ENCODE data around the gene MAMLD1.

The MAMLD1 gene

DNA sequence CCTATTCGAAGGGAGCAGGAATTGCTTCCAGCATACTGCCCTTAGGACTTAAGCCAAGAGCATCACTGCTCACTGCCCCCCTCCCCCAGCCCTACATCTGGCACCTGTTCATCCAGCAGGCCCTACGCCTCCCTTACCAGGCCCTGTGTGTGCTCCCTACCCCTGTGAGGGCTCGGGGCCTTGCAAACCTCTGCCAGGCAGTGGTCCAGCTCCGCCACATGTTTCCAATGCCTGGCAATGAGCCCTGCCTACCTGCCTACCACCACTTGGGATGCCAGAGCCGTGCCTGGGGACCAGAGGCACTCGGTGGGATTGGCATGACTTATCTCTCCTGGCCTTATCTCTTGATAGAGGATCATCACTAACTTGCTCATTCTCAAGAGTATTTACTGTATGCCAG is 177.8 kb downstream of the MAMLD1 start:
- no peak for DNase-seq

DNA sequence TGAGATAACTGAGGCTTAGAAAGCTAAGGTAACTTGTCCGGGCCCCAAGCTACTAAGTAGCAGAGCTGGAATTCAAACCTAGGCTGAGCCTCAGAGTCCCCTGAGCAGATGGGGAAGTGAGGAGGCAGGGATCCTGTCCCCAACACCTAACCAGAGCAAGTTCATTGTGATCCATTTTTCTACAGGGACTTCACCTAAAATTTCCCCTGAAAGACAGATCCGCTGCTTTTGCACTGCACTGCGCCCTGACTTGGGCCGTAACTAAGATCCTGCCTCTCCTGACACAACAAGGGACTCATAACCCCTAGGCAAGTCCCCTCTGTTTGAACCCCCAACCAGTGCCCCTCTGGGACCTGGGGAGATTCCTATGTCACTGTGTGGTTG is 179.7 kb downstream of the MAMLD1 start:
- DNase-seq, result no peak

DNA sequence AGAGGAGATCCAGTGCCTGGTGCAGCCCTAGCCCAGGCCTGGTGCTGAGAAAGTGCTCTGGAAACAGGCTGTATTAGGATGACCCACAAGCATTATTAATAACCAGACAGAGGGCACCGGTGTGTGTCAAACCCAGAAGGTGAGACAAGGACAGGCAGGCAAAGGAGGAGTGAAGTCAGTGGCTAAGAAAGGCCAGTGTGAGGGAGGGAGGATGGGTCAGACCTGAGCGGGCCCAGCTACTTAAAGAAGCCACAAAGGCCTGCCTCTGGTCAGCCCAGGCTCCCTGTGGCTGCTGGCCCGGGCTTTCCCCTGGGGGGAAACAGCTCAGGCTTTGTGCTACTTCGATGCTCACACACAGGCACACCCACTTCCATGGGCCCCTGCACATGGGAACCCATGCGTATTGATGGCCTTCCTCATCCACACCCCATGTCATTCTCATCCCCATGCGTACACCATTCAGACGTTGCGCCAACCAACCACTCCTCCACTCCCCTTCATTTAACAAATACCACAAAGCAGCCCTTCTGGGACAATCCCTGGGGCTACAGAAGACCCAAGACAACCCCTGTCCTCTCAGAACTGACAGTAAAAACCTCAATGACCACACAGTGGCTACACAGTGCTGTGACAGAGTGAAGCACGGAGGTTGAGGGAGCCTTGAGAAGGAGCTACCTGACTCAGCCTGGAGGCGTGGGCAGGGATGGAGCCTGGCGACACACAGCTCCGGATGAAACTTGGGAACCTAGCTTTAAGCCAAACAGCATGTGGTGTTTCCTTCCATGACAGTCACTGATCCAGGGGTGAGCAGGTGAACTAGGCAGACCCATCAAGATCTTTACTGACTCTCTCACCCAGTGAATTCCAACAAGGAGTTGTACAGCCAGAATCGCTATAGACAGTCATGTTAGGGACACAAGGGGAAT is 180.4 kb downstream of the MAMLD1 start:
- DNase-seq, result no peak

DNA sequence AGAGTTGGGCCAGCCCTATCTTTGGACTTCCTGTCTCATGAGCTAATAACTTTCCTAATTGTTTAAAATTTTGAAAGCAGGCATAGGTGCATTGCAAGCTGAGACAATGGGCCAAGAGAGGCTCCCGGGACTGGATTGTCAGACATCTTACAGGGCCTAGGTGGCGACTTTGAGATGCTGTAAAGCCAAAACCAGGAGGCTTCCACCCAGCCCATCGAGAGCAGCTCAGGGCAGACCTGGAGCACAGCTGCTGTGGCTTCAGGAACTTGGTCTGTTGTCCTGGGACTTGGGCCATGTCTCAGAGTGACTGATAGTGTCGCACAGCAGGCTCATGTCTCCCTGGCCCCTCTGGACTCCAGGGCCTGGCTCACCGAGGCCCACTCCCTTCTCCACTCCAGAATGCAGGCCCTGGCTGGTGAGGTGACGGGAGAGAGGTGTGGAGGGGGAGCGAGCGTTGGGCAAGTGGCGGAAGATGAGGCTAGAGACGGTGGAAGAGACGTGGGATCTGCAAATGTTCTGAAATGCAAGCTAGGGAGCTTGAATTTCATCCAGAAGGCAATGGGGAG is 181.2 kb downstream of the MAMLD1 start:
- DNase-seq, result no peak

DNA sequence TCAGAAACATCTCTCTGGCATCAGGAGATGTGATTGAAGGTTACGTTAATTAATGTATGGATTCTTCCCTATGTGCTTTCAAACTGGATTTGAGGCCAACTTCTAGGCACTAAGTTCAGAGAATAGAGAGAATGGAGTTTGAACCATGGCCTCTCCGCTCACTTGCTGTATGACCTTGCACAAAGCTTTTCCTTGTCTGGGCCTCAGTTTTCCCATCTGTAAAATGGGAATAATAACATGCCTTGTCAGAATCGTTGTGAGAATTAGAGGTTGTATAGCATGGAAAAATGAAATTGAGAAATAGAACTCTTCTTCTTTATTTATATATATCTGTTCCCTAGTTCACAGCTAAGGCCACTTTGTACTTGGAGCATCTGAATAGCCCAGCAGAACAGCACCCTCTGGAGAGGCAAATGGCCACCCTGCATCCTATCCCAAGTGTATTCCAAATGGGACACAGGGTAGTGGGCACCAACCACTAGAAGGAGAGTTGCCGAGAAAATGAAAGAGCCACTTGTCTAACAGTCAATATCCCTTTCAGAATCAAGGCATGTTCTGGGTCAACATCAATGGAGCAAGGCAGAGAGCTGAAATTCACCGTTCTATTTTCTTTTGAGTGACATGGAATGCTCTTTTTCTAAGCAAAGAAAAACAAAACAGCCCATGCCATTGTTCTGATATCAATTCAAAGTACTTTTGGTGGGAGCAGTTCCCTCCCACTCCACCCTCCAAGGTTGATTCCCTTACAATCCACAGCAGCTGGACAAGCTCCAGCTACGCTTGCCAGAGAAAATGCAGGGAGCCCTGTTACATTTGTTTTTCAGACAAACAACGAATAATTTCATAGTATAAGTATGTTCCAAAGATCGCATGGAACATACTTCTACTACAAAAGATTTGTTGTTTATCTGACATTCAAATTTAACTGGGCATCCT is 182.0 kb downstream of the MAMLD1 start:
- no peak for DNase-seq

DNA sequence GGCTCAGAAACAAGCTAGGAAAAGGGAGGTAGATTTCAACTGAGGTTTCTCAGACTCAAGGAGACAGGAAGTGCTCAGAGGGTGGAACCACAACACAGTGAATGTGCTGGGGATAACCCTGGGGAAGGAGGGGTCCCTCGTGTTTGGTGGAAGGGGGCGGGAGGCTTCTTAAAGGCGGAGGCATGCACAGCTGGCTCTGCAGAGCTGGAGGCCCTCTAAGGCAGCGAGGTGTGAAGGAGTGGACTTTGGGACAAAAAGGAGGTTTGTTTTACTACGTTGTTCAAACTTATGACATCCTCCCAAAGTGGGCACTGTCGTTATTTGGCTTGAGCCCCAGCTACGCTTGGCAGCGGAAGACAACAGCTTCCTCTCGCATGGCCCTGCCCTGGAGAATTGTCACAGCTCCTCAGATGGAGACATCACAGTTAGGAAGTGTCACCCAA is 183.6 kb downstream of the MAMLD1 start:
- no peak for DNase-seq

DNA sequence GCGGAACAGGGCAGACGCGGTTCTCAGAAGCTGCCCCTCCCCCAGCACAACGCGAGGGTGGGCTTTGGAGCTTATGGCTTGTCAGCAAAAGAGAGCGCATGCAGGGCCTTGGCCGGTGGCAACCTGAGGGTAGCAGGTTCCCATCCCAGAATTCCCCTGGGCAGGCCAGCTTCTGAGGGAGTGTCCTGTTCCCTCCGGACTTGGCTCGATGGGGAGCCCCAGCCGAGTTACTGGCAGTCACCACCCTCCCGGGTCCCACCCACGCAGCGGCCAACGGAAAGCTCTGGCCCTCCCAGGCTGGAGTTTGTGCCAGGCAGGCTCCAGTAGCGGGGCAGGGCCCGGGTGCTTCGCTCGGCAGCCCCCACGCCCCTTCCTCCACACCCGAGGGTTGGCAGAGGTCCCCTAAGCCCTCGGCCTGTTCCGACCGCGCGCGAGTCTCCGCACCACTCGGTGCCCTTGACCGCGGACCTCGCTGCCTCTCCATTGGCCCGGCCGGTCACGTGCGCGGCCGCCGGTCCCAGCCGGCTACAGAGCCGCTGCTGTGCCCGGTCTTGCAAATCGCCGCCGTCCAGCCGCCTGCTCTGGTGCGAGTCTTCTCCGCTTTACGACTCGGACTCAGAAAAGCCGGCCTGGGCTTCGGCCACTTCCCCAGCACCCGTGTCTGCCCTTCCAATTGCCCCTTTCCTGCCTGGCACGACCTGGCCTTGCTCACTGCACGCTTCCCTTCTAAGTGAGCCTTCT is 184.4 kb downstream of the MAMLD1 start:
- DNase-seq, result no peak

DNA sequence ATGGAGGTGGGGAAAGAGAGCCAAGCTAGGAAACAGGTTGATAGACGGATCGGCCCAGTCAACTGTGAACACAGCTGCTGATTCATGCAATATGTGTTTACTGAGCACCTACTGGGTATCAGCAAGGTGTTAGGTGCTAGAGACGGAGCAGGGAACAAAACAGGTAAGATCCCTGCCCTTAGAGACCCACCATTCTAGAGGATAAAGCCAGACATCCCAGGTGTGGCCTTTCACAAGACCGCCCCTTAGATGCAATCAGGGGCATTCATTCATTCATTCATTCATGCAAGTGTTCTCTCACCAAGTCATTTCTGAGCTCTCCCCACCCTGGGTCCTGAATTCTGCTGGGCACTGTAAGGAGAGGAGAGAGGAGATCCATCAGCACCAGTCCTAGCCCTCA is 185.1 kb downstream of the MAMLD1 start:
- DNase-seq, result no peak

DNA sequence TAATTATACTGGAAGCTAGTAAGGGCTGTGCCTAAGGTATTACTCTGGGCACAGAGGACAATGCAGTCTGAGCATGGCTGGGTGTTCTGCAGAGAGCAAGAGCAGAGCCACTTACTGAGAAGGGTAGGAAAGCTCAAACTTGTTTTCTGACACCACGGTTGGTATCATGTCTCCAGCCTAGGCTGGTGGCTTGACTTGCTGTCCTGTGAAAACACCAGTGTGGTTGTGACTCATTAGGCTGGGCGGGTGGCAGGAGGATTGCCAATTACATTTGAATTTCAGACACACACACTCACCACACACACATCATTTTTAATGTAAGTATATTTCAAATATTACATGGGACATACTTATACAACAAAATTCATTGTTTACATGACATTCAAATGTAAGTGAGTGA is 185.6 kb downstream of the MAMLD1 start:
- no peak for DNase-seq

DNA sequence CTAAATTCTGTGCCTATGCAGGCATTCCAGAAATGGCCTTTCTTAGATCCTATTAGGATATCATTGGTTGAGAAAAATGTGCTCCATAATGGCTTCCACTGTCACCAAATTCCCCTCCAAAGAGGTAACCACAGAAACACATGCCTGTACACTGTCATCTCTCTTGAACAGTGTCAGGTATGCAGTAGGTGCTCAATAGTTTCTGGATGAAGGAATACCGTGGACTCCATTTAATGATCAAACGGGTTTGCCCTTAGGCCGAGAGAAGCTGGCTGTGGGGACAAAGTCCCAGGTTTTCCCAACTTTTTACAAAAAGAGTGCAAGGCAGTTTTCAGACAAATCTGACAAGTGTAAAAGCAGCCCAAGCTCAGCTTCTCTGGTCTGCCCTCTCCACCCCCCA is 188.8 kb downstream of the MAMLD1 start:
- DNase-seq, result no peak

DNA sequence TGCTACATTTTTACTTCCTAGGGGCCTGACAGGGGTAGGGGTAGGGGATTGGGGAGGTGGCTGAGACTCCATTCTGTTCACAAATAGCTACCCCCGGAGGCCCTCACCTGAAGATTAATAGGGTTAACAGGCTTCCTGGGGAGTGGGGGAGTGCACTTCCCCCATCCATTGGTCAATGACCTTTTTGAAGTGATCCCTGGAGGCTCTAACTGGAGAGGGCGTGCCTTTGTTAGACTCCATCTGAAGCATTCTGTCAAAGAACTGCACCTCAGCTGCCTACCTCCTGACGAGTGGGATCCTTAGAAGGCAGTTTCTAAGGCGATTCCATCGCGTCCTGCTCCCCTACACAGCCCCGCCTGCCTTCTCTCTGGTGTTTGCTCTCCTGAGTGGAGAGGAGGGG is 195.3 kb downstream of the MAMLD1 start:
- DNase-seq, result no peak
